GM23248 (cell line): Measurements from ENCODE around the gene CHRNA9. TPM values are rescaled to one million over a fixed set of nuclear protein-coding genes. Genes with fewer than 3 reads are reported as not detected.

ENCODE experiments used
- DNase-seq: peaks from one replicate; pipeline ENCODE4 v3.0.0-alpha.2; 2015
- H2AFZ ChIP-seq: fragments of 200-600 bp; sonication (generic); 2 replicates; pipeline ENCODE4 v1.6.1; 2016; ENCODE audit warnings: antibody characterized with exemption
- H3F3A ChIP-seq: fragments of 200-600 bp; sonication (generic); 2 replicates; pipeline ENCODE4 v1.6.1; 2016; ENCODE audit warnings: mild to moderate bottlenecking, antibody characterized with exemption, mixed run types; ENCODE audit not compliant: insufficient read depth
- H3K27ac ChIP-seq: fragments of 200-600 bp; sonication (generic); 2 replicates; pipeline ENCODE4 v1.5.1; 2016; ENCODE audit warnings: mild to moderate bottlenecking
- H3K27me3 ChIP-seq: fragments of 200-600 bp; sonication (generic); replicated peaks from 2 replicates; pipeline ENCODE4 v1.6.1; 2016; ENCODE audit warnings: mild to moderate bottlenecking; ENCODE audit not compliant: insufficient read depth
- H3K36me3 ChIP-seq: fragments of 200-600 bp; sonication (generic); 2 replicates; pipeline ENCODE4 v1.6.1; 2016; ENCODE audit warnings: low read depth, mild to moderate bottlenecking
- H3K4me1 ChIP-seq: fragments of 200-600 bp; sonication (generic); 2 replicates; pipeline ENCODE4 v1.6.1; 2016; ENCODE audit warnings: mild to moderate bottlenecking; ENCODE audit not compliant: insufficient read depth
- H3K4me2 ChIP-seq: fragments of 200-600 bp; sonication (generic); one replicate; pipeline ENCODE4 v1.6.1; 2016; ENCODE audit warnings: mild to moderate bottlenecking; ENCODE audit not compliant: unreplicated experiment
- H3K4me3 ChIP-seq: fragments of 200-600 bp; sonication (generic); 2 replicates; pipeline ENCODE4 v1.5.1; 2016; ENCODE audit warnings: mild to moderate bottlenecking
- H3K79me2 ChIP-seq: fragments of 200-600 bp; sonication (generic); 2 replicates; pipeline ENCODE4 v1.6.1; 2016; ENCODE audit warnings: mild to moderate bottlenecking; ENCODE audit not compliant: insufficient read depth
- H3K9ac ChIP-seq: fragments of 200-600 bp; sonication (generic); 2 replicates; pipeline ENCODE4 v1.6.1; 2016; ENCODE audit warnings: mild to moderate bottlenecking
- H3K9me2 ChIP-seq: fragments of 200-600 bp; sonication (generic); 2 replicates; pipeline ENCODE4 v1.6.1; 2016; ENCODE audit warnings: mixed run types, mild to moderate bottlenecking, moderate library complexity; ENCODE audit not compliant: insufficient read depth
- H3K9me3 ChIP-seq: fragments of 200-600 bp; sonication (generic); one replicate; pipeline ENCODE4 v1.6.1; 2017; ENCODE audit warnings: low read depth
- H4K20me1 ChIP-seq: fragments of 200-600 bp; sonication (generic); 2 replicates; pipeline ENCODE4 v1.6.0; 2016; ENCODE audit not compliant: insufficient read depth
- EZH2 ChIP-seq: fragments of 200-600 bp; sonication (generic); IDR thresholded peaks from 2 replicates; pipeline ENCODE4 v1.6.1; 2018; ENCODE audit warnings: antibody characterized with exemption, mild to moderate bottlenecking; ENCODE audit not compliant: insufficient read depth, poor library complexity, severe bottlenecking
- EZH2phosphoT487 ChIP-seq: fragments of 200-600 bp; sonication (generic); IDR thresholded peaks from 2 replicates; pipeline ENCODE4 v1.6.1; 2018; ENCODE audit warnings: antibody characterized with exemption, moderate library complexity, mild to moderate bottlenecking, low read depth; ENCODE audit not compliant: insufficient read depth
- WGBS, 2 experiments: methylation state at CpG; one replicate each; pipeline ENCODE4 v1.1.6; 2015 to 2017; ENCODE audit warnings: low lambda C conversion rate in 2 of 2, low coverage in 1 of 2; ENCODE audit errors: missing lambda C conversion rate in 2 of 2; 5-methylcytosine and 5-hydroxymethylcytosine counted together
- in situ Hi-C: fragments of 300-500 bp; cut with MboI; formaldehyde crosslinking; loops from 2 replicates; pipeline ENCODE4 v1.15.0; 2020
- polyA plus RNA-seq: library from polyadenylated mRNA; unstranded; fragments of >200 nt; fragmentation: Nextera tagmentation; extraction: Ambion mirVana; gene quantifications from 2 replicates; pipeline ENCODE4 v1.2.1, GENCODE V29; 2016
- small RNA-seq: library from RNA; depleted of rRNA; stranded (forward); fragments of <200 nt; gene quantifications from one replicate; pipeline ENCODE3, GENCODE V24; 2014; ENCODE audit warnings: low read depth, low replicate concordance
- total RNA-seq: library from RNA; depleted of rRNA; stranded (reverse); fragments of >200 nt; shearing (Covaris generic); gene quantifications from 2 replicates; pipeline ENCODE4 v1.2.3, GENCODE V29; 2014; rRNA removed

The CHRNA9 gene
- total and polyA plus RNA-seq, 2 experiments from 2014 or later: 0.97 to 1.2 TPM

DNA sequence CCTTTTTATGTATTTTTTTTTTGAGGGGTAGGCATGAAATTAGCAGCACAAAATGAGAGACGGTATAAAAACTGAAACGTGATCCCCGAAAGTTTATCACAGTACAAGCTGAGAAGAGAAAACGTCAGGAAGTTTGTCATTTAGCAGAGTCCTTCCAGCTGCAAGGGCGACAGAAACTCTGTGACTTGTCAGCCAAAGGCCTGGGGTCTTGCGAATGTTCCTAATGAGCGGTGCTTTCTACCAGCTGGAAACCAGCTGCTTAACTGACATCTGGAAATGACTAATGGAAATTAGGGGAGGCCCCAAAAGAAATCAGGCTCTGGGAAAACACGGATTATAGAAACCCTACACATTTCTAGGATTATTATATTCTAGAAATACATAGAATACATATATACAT lies 66.5 kb downstream of the CHRNA9 start:
- Histone ChIP-seq H3K27ac (no peak overlapping the region), H3F3A (no peaks in the 10 kb centered on the region), H3K79me2 (no peaks in the 10 kb centered on the region), H3K9ac (no peak overlapping the region), H3K4me1 (no peaks in the 10 kb centered on the region), H3K27me3 (no peaks in the 10 kb centered on the region), H2AFZ (no peak overlapping the region), H4K20me1 (no peaks in the 10 kb centered on the region), H3K4me2 (no peak overlapping the region), H3K4me3 (no peak overlapping the region), H3K9me2 (no peaks in the 10 kb centered on the region), H3K36me3 (no peaks in the 10 kb centered on the region), H3K9me3 (no peaks in the 10 kb centered on the region)
- no peak for DNase-seq
- in situ Hi-C loops: no loop called here
- TF ChIP-seq EZH2phosphoT487 (no peak), EZH2 (no peak)
- WGBS, 2 experiments: 26 to 30% methylated on average over 8 of the region's 8 CpGs

DNA sequence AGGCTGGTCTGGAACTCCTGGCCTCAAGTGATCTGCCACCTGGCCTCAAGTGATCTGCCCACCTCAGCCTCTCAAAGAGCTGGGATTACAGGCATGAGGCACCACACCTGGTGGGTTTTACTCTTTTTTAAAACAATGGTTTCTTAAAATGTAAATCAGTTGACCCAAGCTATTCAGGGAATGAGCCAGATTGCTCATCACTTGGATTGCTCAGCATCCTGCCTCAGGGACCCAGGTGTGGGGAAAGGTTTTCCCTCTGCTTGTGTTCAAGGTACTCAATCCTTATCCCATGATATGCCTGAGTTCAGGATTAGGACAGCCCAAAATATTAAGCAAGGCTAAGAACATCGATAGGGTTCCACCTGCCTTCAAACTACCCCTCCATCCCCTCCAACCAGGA lies 67.4 kb downstream of the CHRNA9 start:
- Histone ChIP-seq H3K4me1 (no peaks in the 10 kb centered on the region), H3F3A (no peaks in the 10 kb centered on the region), H3K36me3 (no peaks in the 10 kb centered on the region), H3K4me3 (no peak overlapping the region), H4K20me1 (no peaks in the 10 kb centered on the region), H2AFZ (no peak overlapping the region), H3K27ac (no peak overlapping the region), H3K79me2 (no peaks in the 10 kb centered on the region), H3K27me3 (no peaks in the 10 kb centered on the region), H3K9ac (no peak overlapping the region), H3K9me2 (no peaks in the 10 kb centered on the region), H3K4me2 (no peak overlapping the region), H3K9me3 (no peaks in the 10 kb centered on the region)
- DNase-seq: no peak
- no peak for TF ChIP-seq EZH2phosphoT487
- no peak for TF ChIP-seq EZH2
- 96 to 100% methylated on average over 1 of the region's 1 CpG for WGBS, 2 experiments
- in situ Hi-C loops: no loop called here

DNA sequence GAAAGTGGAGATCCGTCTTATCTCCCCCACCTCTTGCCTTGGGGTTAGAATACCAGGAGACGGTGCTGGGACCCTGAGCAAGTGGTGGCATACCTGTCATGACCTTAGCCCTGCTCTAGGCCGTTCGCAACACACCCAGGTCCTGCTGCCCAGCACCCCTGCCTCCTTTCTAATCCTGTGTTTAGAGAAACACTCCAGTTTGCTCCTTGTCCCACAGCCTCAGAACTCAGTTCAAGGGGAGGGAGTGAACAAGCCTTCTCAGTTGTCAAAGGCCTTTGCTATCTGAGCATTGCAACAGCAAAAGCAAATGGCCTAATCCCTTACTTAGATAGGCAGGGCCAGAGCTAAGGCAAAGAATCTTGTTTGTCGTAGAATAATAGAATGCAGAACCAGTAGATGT lies 67.9 kb downstream of the CHRNA9 start:
- WGBS, 2 experiments: 76 to 90% methylated on average over 5 of the region's 5 CpGs
- H3K27me3 ChIP-seq: no peaks in the 10 kb centered on the region
- DNase-seq: no peak
- no peak for TF ChIP-seq EZH2phosphoT487
- TF ChIP-seq EZH2: no peak
- H3K9me2 ChIP-seq: no peaks in the 10 kb centered on the region
- H3K4me2 ChIP-seq: no peak overlapping the region
- H3K9me3 ChIP-seq: no peaks in the 10 kb centered on the region
- H3K36me3 ChIP-seq: no peaks in the 10 kb centered on the region
- no peaks in the 10 kb centered on the region for H3K4me1 ChIP-seq
- no peak overlapping the region for H3K4me3 ChIP-seq
- H3K27ac ChIP-seq: no peak overlapping the region
- no peaks in the 10 kb centered on the region for H3F3A ChIP-seq
- no peaks in the 10 kb centered on the region for H4K20me1 ChIP-seq
- H3K79me2 ChIP-seq: no peaks in the 10 kb centered on the region
- no peak overlapping the region for H2AFZ ChIP-seq
- no peak overlapping the region for H3K9ac ChIP-seq
- in situ Hi-C loops: no loop called here

Small RNA genes within 50 kb of the gene (small RNA-seq; reads per million reads assigned to genes)
- gene RNU7-74P: not detected

Other genes starting within 250 kb of the CHRNA9 start
- gene RHOH, start 138.3 kb upstream of the CHRNA9 start, total RNA-seq: not detected in 2 replicates
- gene RHOH, start 138.3 kb upstream of the CHRNA9 start, polyA plus RNA-seq: 0.24 TPM in 1 of 2 replicates, not detected in the other